Stimulated activated CD8-positive, alpha-beta memory T cell treated with anti-CD3 and anti-CD28 coated beads, Interleukin-15, amount 100 ng/mL, for 24 hours (primary cell): ENCODE measurements around the gene ZEB2.
"Not testable (repeated sequence)": the region's sequence is repeated elsewhere in the genome, so short reads cannot be mapped to it uniquely, and the experiment has no call there.

Experiments used
- DNase-seq: peaks from one replicate; pipeline ENCODE4 v3.0.0-alpha.2; 2020; ENCODE audit warnings: low read depth

ZEB2 gene

DNA sequence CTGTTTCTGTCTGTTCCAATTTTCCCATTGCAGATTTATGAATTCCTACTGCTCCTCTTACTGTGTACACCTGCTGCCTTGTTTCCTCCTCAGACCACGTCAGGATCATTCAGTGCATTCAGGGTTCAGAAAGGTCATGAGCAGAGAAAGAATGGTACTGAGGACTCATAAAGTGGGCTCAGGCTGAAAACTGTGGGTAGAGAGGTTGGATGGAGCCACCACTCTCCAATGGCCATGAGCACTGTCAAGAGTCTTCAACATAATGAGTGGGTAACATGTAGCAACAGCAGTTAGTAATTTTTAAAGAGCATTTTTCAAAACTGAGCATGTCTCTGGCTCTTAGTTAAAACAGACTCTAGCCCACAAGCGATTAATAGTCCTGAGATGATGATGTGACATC lies 138.2 kb downstream of the ZEB2 start:
- no peak for DNase-seq

DNA sequence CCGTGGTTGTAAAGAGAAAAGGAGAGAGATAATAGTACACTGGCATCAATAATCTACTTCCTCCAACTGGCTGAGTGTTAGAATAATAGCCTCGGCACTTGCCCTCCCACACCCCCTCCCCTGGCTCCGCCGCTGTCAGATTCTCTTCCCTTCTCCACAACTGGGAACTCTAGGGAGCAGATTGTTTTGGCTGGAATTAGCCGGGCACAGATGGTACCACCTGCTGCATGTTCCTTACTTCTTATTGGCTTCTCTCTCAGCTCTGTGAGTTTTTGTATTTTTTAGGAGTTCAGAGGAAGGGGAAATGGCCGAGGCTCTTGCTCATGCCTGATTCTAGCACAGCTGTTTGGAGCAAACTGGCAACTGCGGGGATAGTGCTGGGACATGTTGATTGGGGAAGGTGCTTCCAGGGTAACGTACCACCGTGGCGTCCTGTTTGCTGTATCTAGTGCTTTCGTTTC lies 140.0 kb downstream of the ZEB2 start:
- no peak for DNase-seq

DNA sequence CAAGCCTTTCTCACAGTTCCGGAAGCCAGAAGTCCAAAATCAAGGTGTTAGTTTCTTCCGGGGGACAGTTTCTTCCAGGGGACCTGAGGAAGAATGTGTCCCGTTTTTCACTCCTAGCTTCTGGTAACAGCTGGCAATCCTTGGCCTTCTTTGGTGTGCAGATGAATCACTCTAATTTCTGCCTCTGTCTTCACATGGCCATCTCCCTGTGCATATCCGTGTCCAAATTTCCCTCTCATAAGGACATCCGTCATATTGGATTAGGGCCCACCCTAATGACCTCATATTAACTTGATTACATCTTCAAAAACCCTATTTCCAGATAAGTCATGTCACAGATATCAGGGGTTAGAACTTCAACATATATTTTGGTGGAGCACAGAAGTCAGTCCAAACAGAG lies 141.4 kb downstream of the ZEB2 start:
- no peak for DNase-seq

DNA sequence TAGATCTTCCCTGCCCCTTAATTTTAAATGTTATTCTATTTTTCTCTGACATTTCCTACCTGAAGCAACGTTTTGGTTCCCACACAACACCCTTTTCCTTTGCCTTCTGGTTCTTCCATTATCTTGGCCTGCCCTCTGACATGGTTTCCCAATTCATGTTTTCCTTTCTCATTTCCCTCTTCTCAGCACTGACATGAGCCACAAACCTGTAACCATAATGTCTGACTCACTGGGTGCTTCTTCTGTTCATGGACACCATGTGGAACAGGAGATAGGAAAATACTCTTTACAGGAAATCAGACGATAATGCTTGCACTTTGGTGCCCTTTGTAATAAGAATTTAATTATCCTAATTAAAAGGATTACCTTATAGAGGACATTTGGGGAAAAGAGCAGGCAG lies 142.0 kb downstream of the ZEB2 start:
- DNase-seq: no peak

DNA sequence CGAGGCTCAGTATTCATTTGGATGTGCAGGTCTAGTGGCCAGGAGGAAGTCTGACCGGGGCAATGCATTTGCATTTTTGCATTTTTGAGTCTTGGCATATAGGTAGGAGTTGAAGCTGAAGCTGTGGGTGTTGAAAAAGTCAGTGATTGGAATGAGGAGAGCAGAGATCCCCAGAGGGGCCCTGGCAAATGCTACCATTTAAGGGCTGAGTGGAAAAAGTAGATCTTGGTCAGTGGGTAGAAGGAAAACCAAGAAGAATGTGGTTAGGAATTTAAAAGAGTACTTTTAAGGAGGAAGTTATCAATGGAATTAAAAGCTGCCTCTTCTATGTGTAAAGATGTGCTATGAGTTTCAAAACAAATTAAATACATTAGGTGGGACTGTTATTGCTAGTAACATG lies 143.0 kb downstream of the ZEB2 start:
- DNase-seq: no peak

DNA sequence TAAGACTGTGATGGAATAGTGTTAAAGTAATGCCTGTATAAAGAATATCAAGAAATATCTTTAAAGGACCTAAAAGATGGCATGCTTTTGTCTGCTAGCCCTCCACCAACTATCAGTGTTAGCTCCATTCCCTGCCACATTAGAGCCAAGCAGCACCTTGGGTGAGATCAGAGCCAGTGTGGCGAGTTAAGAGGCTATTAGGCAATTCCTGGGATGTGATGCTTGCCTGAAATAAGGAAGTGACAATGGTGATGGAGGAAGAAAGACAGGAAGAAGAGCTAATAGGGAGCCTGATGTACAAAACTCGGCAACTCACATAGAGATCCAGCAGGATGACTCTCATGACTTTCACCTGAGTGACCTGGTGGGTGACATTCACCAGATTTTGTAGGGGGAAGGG lies 143.5 kb downstream of the ZEB2 start:
- no peak for DNase-seq

DNA sequence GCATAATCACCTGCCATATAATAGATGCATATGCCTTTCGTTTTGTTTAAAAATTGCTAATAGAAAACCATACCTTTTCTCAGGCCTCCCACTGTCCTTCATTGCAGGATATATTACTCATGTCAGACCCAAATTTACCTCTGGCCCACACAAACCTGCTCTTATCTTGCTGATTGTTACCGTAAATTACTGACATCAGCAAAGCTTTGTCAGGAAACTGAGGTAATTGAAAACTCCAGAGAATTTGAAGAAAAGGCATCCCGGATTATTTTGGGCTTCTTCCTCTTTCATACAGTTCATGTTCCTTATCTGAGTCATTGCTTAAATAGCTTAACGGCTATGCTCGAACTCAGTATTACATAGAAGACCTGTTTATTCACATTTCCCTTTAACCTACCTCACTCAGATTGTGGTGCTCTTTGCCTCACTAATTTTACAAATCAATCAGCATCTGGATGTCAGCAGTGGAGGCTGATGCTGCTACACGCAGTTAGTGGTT lies 145.7 kb downstream of the ZEB2 start:
- DNase-seq: no peak

DNA sequence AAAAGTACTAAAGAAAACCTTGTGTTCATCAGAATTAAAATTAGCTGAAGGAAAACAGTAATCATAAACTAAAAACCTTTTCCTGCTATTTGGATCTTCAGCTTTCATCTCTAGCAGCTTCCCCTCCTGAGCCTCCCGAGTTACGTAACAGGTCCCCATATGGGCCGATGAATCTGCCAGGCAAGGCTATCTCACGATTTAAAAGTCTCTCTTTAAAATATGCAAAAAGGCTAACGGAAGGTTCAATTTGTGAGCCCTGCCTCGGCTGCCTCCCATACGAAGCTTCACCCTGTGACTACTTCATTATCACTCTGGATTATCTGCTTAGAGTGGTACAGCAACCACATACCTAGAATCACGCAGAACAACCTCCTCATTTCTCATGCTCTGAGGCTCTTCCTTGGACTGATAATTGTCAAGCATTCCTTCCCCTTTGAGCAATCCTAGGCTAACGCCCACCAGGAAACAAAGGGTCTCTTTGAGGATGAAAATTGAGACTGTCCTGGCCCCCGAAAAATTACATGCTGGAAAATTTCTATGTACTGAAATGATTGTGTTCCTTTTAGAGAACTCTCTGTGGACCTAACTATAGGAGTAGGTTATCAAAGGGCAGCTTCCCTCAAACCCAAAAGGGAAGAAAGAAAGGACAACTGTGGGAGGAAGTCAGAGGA lies 147.4 kb downstream of the ZEB2 start:
- no peak for DNase-seq

DNA sequence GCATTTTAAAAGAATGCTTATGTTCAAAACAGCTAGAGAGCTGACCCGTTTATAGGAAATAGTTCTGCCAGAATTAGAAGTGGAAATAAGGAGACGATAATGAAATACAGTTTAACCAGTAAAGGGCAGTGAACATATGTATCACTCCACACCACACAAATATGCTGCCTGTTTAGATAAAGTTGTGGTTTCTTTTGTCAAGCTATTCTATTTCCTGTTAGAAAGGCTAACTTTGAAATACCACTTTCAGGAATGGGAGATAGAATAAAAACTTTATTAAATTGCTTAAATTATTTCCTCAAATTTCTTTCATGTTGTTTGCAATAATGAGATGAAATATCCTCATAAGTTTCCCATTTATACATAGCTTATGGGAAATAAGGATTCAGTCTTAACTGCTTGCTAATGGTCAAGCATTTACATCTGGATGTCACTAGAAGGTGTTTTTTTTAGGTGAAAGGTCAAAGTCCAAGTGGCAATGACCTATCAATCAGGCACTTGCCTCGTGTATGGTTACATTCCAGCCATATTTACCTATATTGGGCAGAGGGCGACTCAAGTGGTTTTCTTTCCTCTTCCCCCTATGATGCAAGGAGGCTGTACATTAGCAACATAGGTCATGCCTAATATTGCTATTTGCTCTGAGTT lies 148.9 kb downstream of the ZEB2 start:
- no peak for DNase-seq

DNA sequence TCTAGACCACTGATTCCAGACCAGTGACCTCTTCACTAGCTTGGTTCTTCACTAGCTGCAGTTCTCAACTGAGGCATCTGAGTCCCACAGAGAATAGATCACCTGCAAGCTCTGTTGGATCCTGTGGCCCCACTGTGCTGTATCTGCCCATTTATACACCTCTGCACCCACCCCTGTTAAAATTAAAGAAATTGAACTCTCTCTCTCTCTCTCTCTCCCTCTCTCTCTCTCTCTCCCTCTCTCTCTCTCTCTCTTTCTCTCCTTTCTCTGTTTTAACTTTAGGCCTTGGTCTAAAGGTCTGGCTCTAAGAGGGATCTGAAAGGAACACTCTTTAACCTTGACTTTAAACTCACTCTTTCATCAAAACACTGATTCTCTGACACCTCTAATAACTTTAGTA lies 150.5 kb downstream of the ZEB2 start:
- no peak for DNase-seq

DNA sequence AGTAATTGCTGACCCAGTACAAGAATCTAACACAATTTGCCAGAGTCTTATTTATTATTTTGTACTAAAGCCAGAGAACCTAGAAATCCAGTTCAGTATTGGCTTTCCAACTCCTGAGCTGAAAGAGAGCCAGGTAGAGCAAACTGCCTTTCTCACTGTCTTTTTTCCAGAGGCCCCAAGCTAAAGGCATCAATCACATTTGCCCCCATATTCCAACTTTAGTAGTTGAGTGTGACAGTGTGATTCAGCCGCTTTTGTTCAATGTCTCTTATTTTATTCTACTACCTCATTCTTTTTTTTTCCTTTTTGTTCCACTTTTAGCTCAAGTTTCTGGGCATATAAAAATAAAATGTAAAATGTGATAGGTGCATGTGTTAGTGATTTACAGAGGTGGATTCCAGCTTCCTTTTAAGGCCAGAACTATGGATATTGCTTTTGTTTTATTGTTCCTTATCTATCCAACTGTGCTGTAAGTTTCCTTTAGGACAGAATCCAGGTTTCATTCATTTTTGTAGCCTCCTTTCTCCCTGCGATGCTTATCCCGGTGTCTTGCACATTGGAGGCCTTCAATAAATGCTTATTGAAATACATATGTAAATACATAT lies 153.0 kb downstream of the ZEB2 start:
- DNase-seq: no peak

DNA sequence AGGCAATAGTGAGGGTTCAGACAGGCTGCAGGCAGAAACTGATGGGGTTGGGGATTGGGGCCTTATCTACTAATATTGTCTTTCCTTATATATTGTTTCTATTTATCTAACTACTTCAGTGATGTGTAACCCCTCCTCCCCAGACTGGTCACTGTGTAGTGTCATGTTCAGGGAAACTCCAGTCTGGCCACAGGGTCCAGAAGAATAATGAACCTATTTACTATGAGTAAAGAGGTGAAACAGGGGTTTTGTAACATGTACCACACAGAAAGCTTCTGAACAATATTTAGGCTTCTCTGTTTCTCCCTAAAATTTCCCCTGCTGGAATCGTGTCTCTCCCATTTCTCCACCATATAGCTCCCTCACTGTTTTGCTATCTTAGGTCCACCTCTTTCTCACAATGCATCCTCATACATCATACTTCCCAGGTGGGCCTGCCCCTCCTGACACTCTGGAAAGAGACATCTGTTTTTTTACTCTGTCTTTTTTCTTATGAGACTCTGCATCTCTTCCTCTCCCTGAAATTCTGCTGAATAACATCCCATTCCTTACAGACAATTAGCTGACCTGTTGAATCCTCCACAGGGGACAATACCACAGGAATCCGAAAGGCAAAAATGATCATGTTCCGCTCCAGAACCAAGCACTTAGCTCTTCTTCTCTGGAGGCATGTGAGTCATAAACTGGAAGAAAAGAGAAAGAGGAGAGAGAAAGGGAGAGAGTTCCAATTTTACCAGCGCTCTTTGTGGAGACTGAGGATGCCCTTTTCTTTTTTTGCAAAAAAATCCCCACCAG lies 154.8 kb downstream of the ZEB2 start:
- DNase-seq: no peak

DNA sequence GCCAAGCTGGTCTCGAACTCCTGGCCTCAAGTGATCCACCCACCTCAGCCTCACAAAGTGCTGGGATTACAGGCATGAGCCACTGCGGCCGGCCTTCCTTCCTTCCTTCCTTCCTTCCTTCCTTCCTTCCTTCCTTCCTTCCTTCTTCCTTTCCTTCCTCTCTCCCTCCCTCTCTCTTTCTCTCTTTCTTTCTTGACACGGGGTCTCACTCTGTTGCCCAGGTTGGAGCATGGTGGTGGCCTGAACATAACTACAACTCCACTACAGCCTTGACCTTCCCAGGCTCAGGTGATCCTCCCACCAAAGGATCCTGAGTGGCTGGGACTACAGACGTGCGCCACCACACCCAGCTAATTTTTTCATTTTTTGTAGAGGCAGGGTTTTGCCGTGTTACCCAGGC lies 155.7 kb downstream of the ZEB2 start:
- DNase-seq: not testable (repeated sequence)

DNA sequence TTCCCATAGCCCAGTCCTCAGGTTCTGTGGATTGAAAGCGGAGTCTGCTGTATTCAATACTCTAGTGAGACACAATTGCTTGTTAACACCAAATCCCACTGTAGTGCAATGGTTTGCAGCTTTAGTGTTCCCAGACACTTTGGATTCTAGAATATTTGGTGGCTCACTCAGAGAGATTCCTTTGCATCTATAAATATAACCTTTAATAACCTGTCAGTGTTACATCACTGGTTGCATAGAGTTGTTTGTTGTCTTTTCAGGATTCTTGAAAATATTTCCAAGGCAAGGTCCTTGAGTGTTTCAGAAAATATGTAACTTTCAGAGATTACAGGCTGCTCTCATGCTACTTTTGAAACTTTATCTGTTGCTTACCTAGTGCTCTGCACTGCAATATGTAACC lies 157.5 kb downstream of the ZEB2 start:
- DNase-seq: no peak

DNA sequence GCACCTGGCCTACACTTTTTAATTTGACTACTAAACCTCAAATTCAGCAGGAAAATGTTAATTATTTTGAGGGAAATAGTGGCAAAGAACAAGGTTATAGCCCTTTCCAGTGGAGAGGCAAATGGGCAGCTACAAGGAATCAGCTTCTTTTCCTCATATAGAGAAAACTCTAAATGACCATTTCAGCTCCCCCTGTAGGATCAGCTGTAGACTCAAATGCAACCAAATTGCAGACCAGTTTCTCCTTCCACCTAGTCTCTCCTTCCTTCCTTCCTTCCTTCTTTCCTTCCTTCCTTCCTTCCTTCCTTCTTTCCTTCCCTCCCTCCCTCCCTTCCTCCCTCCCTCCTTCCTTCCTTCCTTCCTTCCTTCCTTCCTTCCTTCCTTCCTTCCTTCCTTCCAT lies 158.2 kb downstream of the ZEB2 start:
- DNase-seq: no peak

DNA sequence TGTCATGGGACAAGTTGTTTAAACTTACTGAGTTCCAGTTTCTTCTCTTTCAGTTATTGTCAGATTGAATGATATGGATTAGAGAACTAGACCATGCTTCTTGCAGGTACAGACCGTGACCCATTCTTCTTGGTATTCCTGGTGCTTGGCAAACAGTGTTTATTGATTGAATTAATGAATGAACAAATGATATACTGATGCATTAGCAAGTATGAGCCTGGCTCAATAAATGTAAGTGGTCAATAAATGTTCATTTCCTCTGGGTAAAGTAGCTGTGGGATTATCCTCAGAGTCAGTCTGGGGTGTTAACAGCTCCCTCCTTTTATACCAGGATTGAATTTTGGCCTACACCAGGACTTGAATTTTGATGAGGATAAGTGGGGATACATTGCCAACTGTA lies 160.2 kb downstream of the ZEB2 start:
- no peak for DNase-seq

DNA sequence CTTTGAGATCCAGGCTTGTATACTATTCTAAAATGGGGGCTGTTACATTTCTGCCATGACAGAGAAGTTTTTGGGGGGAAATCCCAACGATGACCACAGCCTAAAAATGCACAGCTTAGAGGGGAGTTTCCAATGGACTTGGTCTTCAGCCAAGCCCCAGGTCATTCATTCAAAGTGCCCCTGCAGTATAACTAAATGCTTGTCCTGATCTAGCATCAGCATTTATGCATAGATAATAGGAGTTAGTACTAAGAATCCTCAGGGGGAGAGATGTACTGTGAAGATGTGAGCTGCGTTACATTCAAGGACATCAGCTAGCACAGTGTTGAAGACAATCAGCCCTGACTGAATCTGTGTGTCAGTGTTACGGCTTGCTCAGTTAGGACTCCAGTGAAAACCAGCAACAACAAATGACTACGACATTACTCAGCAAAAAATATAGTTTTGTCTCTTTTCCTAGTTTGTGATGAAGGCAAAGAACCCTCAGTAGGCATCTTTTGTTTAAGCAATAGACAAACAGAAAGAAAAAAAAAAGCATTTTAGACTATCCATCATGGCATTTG lies 160.9 kb downstream of the ZEB2 start:
- no peak for DNase-seq

DNA sequence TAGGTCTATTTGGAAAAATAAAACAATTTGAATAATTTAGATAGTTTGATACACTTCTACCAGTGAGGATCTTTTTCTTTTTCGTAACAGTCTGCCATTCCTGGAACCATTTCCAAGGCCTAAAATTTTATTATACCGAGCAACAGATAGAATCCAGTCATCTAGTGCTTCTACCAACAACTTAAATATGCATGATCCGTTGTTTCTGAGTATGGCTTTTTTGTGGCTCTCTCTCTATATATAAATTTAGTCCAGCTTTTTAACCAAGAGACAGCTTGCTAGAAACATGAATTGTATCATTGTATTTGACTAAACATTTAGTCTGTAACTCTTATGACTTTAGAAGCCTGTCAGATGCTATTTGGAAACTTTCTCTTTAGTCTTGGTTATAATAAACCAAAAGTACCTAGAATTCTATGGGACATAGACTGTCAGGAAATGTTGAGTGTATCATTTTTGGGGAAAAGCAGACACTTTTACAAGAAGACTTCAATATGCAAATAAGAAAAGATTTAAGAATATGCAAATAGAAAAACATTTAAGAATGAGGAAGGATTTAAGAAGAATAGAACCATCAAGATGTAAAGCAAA lies 161.4 kb downstream of the ZEB2 start:
- no peak for DNase-seq

DNA sequence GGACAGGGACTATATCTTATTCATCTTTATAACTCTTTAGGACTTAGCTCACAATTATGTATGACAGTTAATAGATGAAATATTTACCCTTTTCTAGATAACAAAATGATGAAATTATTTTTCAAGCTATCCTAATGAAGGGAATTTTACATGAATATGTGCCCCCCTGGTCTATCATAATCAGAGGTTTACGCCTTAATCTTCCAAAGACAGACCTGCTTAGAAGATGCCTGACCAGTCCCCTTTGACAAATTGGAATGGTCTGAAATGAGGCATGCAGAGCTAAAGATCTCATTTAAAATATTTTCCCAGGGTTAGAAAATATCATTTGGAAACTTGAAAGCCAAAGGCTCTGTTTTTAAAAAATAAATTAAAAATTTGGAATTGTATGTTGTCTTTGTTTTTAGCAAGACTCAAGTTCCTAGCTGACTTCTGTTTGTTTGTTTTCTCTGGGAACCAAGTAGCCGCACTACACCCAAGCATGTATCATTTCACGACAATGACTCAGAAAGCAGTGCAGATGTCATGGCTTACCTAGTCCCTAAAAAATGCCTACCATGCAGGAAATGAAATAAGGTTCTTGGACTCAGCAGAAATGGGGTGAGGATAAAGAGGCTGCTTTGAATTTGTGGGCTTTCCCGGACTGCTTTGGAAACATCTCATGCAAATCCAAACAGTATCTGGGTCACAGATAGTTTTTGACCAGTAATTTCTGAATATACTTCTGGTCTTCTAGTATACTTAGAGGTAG lies 162.1 kb downstream of the ZEB2 start:
- DNase-seq: no peak

DNA sequence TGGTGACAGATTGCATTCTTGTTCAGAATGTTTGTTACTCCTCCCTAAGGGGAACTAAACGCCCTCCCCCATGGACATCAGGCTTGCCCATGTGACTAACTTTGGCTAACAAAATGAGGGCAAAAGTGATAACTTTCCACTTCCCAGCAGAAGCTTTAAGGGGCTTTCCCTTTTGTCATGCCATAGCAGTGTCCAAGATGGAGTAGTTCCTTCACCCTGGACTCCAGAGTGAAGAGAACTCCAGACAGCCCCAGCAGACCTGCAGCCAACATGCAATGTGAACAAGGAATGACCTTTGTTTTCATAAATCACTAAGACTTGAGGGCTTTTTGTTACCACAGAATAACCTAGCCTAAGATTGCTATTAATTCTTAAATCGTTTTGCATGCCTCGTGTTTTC lies 163.5 kb downstream of the ZEB2 start:
- no peak for DNase-seq

DNA sequence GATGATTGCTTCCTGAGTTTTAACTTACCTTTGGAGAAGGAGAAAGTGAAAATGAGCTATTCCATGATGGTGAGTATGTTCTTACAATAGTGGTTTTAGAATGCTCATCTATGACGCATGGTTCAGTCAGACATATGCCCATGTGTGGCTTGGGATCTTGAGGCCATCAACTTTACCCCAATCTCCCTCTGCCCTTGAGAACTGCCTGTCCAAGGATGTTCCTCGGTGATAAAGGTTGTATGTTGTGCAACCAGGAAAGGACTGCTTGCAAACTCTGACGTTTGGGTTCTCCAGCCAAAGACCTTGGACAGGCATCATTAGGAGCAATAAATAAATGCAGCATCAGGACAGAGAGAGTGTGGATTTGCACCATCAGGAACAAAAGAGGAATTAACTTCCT lies 165.0 kb downstream of the ZEB2 start:
- no peak for DNase-seq
